Epithelial cell of esophagus (primary cell): ENCODE results near the gene AP3M1.

Experiments
- DNase-seq: peaks from one replicate; pipeline ENCODE4 v3.0.0; 2010; ENCODE audit warnings: low read depth
- H3K4me3 ChIP-seq: 2 replicates; pipeline ENCODE4 v1.5.1; 2011; ENCODE audit warnings: mild to moderate bottlenecking, low read length, control low read depth
- CTCF ChIP-seq: IDR thresholded peaks from 2 replicates; pipeline ENCODE4 v1.5.1; 2011; ENCODE audit warnings: low read depth, mild to moderate bottlenecking, low read length, control low read depth, inconsistent platforms; ENCODE audit not compliant: insufficient read depth; ENCODE audit errors: missing control alignments

AP3M1 gene

DNA sequence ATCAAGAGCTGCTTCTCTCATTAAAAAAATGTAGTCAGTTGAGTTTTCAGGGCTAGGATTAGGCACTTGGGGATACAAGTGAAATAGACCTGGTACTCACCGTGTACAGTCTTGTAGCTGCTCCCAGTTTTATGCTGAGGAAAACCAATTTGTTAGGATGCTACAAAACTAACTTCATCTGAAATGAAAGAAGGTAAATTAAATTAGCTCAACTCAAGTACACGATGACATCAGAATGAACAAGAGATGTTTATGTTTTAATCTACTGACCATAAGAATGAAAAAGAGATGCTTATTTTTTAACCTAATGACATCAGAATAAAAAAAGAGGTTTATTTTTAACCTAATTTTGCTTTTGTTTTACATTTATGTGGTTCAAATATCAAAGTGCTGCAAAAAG lies 73.7 kb downstream of the AP3M1 start:
- no peak overlapping the region for H3K4me3 ChIP-seq
- no peak for TF ChIP-seq CTCF
- no peak for DNase-seq

- DNase-seq, result no peak
- no peak for TF ChIP-seq CTCF
Measured at GRCh38 chr10:74075906-74076305, 74.7 kb downstream of the AP3M1 start.

GRCh38 chr10:74072503-74072902 lies 78.1 kb downstream of the AP3M1 start:
- peak; percentile 60 for DNase-seq
- TF ChIP-seq CTCF, result no peak
- no peak overlapping the region for H3K4me3 ChIP-seq

More at GRCh38 chr10:74075906-74076305, 74.7 kb downstream of the AP3M1 start:
- H3K4me3 ChIP-seq, result no peak overlapping the region

- DNase-seq, result no peak
- no peak for TF ChIP-seq CTCF
- no peak overlapping the region for H3K4me3 ChIP-seq
Measured at GRCh38 chr10:74071157-74071556, 79.5 kb downstream of the AP3M1 start.
